GM20431 (cell line): ENCODE results near the gene LCE7A.

Experiments
- in situ Hi-C: fragments of 300-500 bp; cut with MseI, MboI; formaldehyde crosslinking; loops from one replicate; pipeline ENCODE4 v1.15.0; 2020; ENCODE audit warnings: low sequenced_read_pairs; ENCODE audit not compliant: unreplicated experiment

LCE7A gene, protein sequence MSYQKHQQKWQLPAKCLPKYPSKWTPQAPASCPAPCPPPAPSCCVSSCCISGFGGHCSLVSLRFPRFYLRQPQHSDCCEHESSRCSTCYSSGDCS

DNA sequence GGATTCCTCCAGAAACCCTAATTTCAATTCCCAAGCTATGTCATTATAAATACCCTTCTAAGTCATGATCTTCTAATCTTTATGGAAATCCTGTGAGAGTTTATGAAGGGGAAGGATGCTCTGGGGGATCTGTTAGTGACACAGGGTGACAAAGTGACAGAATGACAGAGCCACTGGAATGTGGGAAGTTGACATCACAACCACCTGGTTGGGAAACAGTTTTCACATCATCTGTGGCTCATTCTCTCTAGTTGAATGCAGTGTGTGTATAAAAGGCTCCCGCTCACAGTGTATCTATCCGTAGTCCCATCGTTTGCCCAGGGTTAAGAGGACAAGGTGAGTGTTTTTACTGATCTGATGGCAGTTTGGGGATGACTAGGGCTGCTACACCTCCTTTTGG is at the start of gene LCE7A:
TSS of gene LCE7A (plus strand) at position 301 of the 400 bp plus-strand sequence. CDS start 702 bp downstream, outside the sequence.
- in situ Hi-C loops: no loop called here

DNA sequence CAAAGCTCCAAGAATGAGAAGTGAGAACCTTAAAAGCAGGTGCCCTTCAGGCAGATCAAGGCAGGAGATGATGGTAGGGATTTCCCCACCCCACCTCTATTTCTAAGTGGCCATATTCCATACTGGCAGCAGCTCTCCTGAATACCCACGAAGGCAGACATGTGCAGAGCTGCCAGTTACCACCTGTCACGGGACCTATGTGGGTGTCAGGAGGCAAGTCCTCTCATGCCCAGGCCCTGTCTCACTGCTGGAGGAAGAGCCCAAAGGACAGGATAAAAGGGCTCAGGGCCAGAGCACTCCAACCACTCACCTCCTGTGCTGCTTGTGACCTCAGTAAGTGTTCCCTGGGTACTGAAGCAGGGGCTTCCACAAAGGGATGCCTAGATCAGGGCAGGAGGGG is 48.7 kb upstream of the LCE7A start:
- in situ Hi-C loops: no loop called here

DNA sequence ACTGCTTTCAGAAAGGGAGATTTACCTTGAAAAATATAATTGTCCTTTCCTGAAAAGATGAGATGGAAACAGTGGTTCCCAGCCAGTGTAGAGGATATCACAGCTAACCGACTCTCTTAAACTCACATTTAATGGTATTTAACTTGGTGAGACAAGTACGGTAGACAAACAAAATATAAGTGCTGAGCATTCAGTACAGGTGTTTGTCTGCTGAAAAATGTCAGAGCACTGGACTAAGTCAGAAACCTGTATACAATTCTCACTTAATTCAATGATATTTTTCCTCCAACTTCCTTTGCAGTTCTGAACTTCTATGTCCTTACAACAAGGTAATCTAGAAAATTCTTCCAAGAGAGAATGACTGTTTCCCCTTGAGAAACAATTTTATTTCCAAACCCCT is 48.1 kb upstream of the LCE7A start, which contains the start of gene LCE1B:
TSS of gene LCE1B (plus strand) at position 301 of the 400 bp plus-strand sequence. CDS start 476 bp downstream, outside the sequence.
- in situ Hi-C loops: no loop called here

DNA sequence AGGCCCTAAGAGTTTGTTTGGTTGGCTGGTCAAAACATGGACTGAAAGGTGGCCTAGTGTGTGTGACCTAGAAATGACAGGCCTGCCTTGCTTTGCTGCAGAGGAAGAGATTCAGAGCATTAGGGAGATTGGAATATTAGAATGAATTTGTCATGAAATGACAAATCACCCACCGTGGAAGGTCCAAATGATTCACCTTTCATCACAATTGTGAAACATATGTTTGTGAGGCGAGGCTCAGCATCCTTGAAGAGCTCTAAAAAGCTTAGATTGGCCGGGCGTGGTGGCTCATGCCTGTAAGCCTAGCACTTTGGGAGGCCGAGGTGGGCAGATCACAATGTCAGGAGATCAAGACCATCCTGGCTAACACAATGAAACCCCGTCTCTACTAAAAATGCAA is 42.5 kb upstream of the LCE7A start:
- in situ Hi-C loops: no loop called here

DNA sequence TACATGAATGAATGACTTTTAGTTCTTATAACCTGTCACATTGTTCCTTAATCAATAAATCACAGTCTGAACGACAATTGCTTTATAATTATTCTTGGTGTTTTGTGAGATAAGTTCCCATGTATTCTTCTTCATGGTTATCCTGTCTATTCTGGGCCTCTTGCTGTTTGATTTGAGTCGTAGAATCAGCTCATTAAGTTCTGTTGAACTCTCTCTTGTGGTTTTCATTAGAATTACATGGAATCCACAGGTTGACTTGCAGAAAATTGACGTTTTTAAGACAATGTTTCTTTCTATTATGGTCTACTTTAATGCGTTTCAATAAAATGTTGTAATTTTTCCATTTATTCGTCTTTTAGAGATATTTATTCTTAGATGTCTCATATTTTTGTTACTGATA is 36.5 kb upstream of the LCE7A start:
- in situ Hi-C loops: no loop called here

DNA sequence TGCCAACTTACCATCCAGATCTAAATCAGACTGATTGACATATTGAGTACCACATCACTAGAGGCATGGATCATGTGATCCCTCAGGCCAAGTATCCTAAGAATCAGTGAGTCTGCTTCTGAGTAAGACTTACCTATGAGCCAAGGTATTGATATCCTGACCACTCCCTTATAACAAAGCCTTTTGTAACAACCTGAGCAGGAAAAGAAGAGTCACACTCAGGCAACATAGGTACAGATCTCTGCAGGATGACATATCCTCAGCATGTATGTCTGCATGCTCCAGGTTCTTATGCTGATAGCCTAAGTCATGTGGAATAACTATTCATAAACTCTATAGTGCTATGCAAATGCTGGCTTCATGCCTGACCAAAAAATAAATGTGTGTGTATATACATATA is 34.8 kb upstream of the LCE7A start:
- in situ Hi-C loops: no loop called here

DNA sequence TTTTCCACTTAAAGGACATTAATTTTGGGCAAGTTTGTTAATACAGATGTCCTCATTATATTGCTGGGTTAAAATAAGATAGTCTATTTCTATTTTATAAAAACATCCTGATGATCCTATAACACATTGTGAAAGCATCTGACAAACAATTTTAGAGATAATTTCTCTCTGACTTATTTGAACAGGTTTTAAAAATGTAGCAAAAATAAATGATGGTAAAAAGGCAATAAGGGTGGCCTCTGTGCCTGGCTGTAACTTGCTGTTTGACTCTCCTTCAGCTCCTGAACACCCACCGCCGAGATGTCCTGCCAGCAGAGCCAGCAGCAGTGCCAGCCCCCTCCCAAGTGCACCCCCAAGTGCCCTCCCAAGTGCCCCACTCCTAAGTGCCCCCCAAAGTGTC is 32.6 kb upstream of the LCE7A start, which contains the start of gene LCE1A:
TSS of gene LCE1A (plus strand) at position 301 of the 400 bp plus-strand sequence. CDS start at position 301, 0 bp downstream.
- in situ Hi-C loops: no loop called here

DNA sequence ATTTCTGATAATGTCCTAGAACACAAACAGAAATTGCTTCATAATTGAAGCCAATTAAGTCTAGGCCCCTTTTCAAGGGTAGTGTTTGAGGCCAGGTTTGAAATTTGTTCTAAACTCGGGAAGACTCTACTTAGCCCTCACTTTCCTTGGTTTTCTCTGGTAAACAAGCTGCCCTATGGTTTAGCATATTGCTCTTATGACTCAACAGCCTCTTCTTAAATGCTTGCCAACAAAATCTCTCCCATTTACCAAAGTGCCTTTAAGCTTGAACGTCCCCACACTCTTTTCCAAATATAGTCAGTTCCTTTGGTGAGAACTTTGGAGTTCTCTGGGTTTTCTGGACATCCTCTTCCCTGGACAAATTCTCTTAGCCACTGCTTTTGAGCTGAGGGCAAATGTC is 22.9 kb upstream of the LCE7A start:
- in situ Hi-C loops: no loop called here

DNA sequence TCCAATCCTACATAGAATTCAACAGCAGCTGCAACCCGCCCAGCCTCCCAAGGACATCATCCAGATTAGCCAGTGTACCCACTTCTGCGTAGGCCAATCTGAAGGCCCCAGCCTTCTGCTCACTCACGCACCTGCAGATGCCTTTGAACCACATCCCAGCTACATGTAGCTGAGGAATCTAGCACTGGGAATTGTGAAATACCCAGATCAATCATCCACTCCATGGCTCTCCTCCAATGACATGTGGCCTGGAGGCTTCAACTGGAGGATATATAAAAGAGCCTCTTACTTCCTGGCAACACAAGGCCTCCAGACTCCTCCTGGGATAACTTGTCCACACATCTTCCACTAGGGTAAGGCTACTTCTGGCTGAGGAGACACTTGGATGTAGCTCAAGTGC is 17.2 kb upstream of the LCE7A start, which contains the start of gene LCE6A:
TSS of gene LCE6A (plus strand) at position 301 of the 400 bp plus-strand sequence. CDS start 665 bp downstream, outside the sequence.
- in situ Hi-C loops: no loop called here

DNA sequence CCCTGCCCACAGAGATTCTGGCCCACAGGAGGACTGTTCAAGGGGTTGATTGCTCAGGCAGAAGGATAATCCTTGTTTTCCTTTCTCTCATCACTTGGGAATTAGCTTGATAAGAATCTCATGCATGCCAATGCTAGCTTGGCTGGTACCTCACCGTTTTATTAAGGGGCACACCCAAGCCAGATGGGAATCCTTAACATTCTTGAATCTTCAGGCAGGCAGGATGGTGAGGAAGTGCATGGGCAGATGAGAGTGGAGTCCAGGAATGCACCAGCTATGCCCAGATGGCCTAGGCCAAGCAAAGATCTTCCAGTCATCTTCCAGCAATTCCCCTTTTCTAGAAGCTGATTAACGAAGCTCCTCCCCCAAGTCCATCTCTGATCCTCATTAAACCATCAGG is 4.1 kb upstream of the LCE7A start:
- in situ Hi-C loops: no loop called here

DNA sequence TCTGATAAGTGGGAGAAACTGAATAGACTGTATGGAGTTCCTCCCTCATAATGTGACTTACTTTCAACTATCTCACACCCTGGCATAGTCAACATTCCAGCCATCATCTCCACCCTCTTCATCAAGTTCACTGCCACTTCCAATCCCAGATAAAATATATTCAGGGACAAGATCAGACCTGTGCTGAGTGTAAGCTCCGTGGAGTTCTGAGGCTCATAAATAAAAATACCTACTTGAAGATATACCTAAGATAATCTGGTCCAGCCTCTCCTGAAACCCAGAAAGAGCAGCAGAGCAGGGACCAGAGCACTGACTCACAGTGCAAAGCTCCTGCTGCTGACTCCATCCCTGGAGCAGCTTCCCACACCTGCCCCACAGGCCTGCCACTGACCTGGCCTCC is 1.7 kb upstream of the LCE7A start:
- in situ Hi-C loops: no loop called here

DNA sequence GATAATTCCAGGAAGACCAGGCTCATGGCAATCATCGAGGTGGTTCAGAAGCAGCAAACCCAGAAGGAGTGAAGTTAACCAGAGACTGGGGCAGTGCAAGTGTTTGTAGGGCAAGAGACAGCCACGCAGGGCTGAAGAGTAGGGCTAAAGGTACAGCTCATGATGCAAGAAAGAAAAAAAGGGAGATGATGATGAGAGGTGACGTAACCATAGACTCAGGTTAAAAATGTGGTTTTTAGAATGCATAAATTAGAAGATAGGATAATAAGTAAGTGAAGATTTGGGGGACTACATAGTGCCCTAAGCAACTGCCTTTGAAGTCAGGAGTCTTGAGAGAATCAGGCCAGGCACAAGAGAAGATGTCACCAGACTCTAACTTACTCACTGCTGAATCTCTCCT is 333 bp downstream of the LCE7A start:
- in situ Hi-C loops: no loop called here

DNA sequence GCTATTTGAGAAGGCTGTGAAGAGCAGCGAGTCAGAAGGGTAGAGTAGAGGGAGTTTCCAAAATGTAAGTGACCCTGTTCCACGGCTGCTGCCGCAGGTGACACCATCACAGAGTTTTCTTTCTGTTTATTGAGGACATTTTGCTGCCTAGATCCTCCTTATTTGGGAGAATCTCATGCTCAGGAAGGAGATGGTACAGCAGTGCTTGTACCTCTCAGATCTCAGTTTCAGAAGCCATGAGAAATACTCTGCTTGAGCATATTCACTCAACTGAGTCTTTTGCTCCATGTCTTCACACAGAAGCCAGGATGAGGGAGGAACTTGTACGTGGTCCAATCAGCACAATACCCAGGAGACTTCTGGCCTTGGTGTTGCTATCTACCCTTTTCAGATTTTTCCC is 1.6 kb downstream of the LCE7A start:
- in situ Hi-C loops: no loop called here

DNA sequence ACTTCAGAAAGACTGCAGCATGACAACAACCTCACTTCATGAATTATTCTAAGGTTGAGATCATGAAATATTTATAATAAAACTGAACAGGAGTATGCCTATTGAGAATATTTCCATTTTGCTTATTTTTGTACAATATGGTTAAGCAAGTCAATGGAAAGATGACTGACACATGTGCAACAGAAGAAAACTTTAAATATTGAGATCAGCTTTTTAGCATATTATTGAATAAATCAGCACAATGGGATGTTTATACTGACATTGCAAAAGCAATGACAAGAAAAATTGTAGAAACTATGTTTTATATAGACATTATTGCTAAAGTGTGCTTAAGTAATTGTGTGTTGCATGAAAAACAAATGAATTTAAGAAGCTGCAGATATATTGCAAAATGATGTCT is 4.6 kb downstream of the LCE7A start:
- in situ Hi-C loops: no loop called here

DNA sequence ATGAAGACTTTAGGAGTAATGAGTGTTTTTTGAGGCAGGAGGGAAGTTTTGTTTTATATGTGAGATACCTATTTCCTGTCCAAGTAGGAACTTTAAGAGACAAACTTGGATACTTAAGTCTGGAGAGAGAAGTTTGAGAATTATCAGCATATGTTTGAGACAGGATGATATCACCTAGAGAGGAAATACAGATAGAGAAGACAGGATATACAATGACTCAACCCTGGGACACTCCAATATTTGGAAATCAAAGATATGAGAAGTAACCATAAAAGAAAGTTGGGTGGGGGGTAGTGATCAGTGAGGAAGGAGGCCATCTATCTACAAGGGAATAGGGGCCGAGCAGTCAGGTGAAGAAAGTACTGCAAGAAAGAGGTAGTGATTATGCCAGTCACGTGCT is 6.5 kb downstream of the LCE7A start:
- in situ Hi-C loops: no loop called here

DNA sequence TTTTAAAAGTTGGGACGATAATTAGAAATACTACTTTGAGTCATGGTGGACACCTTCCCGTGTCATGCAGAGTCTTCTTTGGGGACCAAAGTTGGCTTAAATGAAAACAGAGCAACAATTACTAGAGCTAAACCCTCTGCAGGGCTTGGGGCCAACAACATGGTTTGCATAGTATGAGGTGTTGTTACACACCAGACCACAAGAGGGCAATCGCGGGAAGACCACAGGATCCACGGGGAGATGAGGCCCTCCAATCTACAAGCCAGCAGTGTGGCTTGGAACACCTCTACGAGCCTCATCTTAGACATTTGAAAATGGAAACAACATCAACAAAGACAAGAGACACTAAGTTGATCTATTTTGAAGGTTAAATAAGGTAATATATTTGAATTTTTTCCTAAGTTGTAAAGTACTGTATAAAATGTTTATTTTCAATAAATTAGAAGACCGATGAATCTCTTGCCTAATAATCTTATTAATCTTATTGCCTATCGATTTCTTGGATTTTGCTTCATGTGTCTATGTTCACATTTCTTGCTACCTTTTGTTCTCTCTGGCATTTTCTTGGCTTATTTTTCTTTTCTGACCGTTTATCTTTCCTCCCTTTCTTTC is 10.1 kb downstream of the LCE7A start:
- in situ Hi-C loops: no loop called here

DNA sequence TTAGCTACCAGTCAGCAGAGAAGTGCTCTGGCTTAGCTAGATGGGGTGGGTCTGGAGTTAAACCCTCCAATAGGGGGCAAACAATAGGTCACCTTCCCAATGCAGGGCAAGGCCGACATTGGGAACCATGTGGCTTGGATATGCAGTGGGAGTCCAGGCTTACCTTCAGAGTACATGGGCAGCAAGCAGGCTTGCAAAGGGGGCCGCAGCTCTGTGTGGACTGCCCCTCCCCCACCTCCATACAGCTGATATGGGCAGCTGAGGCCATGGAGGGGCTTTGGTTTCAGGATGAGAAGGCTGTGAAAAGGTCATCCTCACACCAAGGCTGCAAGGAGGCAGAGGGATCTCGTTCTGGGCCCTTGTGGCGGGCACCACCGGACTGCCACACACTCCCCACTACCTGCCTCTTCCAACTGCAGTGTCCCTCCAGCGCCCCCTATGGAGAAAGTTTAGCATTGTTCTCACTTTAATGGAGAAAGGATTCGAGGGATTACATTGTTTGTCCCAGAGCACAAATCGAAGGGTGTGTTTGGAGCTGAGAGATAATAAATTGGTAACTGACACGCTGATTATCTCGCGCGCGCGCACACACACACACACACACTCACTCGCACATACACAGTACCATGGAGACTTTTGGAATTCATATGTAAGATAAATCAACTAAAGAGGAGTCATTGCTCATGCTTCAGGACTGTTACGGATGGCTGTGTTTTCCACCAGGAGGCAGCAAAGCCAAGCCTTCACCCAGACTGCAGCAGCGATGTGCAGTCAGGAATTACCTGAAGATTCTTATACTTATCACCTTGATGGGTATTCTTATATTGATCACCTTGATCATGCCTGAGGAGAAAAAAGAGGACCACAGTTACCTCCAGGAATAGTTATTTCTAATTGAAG is 11.3 kb downstream of the LCE7A start:
- in situ Hi-C loops: no loop called here

DNA sequence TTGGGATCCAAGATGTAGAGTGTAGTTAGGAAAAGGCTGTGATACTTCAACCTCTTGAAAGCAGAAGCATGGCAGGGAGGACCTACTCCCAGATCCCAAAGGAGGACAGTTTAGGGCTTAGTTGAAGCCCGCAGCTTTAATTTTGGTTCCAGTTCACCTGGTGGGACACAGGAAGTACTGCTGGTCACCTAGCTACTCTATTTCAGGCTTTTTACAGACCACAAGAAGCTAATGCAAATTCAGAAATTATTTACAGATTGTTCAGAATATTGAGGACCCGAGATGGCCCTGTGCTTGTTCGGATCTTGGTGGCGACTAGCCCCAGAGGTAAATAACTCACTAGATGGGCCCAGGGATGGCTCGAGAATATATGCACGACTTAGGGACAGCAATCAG is 11.9 kb downstream of the LCE7A start:
- in situ Hi-C loops: no loop called here

DNA sequence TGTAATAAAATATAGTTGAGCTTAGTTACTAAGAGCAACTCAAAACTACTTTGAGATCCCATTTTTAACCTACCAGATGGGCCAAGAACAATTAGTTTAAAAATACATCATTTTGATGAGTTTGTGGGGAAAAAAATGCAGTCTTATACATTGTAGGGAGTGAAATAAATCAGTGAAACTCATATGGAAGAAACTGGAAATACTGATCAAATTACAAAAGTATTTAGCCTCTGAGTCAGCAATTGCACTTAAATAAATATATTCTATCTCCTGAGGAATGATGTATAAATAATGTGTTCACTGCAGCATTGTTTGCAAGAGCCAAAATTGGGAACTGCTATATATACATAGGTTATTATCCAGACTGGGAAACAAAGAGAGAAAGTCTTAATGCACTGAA is 13.7 kb downstream of the LCE7A start:
- in situ Hi-C loops: no loop called here

DNA sequence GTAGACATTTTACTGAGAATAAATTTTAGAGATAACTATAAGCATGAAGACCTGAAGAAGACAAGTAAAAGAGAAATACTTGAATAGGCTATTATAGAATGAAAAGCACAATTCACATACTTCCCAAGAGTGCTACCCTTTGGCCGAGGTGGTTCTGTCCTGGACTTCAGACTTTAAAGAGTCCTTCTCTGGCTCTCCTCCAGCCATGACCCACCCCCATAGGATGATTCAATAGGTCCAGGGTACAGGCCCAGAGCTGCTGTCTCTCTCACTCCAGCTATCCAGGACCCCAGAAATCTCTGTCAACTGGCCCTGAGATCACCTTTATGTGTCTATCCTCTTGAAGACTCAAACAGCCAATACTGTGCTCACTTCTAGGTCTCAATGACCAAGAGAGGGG is 17.0 kb downstream of the LCE7A start:
- in situ Hi-C loops: no loop called here

DNA sequence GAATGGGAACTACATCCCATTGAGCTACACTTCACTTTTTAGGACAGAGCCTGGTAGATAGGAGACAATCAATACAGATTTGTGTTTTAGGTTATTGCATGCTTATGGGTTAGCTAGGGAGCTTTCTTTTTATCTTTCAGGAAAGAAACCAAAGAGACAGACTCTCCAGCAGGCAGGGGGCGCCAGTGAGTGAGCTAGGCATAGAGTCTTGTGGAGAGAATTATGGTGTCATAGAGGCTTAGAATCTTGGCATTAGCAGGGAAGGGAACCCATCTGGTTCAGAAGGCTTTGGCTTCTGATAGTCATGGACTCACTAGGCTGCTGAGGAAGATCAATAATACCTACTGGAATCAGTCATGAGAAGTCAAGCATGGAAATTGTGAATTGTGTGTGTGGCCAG is 18.2 kb downstream of the LCE7A start, which contains the start of gene SMCP:
TSS of gene SMCP (plus strand) at position 281 of the 400 bp plus-strand sequence. CDS start 6,101 bp downstream, outside the sequence.
- in situ Hi-C loops: no loop called here
